BJ (cell line): Measurements from ENCODE around the gene HABP2. TPM values are rescaled to one million over a fixed set of nuclear protein-coding genes. Genes with fewer than 3 reads are reported as not detected.

Experiments
- CTCF ChIA-PET: fragments of 350-600 bp; formaldehyde crosslinking; extraction: SDS; loops from one replicate; lab custom pipeline; 2021; ENCODE audit warnings: antibody characterized with exemption, inconsistent platforms; lab: Yijun Ruan, JAX
- POLR2A ChIA-PET: fragments of 300-600 bp; sonication (Branson Sonifier 250); formaldehyde crosslinking; extraction: SDS; loops from one replicate; lab custom pipeline; 2021; ENCODE audit warnings: antibody characterized with exemption; lab: Charles Lee
- DNase-seq: peaks from one replicate; pipeline ENCODE4 v3.0.0-alpha.2; 2011; ENCODE audit warnings: low read depth
- H3K27me3 ChIP-seq: 2 replicates; pipeline ENCODE4 v1.6.0; 2011; ENCODE audit warnings: low read length; ENCODE audit not compliant: control insufficient read depth, insufficient read depth
- H3K36me3 ChIP-seq: 2 replicates; pipeline ENCODE4 v1.5.1; 2011; ENCODE audit warnings: low read length; ENCODE audit not compliant: control insufficient read depth, insufficient read depth
- H3K4me3 ChIP-seq: 2 replicates; pipeline ENCODE4 v1.5.1; 2011; ENCODE audit warnings: low read depth, mild to moderate bottlenecking, control low read depth, low read length
- CTCF ChIP-seq: IDR thresholded peaks from 2 replicates; pipeline ENCODE4 v1.5.1; 2011; ENCODE audit warnings: low read depth, mild to moderate bottlenecking, control low read depth, inconsistent platforms, low read length, moderate library complexity; ENCODE audit not compliant: insufficient read depth
- polyA plus RNA-seq: library from polyadenylated mRNA; depleted of rRNA; stranded (reverse); fragments of >200 nt; gene quantifications from 2 replicates; pipeline ENCODE4 v1.2.3, GENCODE V29; 2011

HABP2 gene
- polyA plus RNA-seq, 1 experiment: 0.02 TPM

GRCh38 chr10:113581092-113581491, 28.2 kb downstream of the HABP2 start:
- no peaks in the 10 kb centered on the region for H3K36me3 ChIP-seq

DNA sequence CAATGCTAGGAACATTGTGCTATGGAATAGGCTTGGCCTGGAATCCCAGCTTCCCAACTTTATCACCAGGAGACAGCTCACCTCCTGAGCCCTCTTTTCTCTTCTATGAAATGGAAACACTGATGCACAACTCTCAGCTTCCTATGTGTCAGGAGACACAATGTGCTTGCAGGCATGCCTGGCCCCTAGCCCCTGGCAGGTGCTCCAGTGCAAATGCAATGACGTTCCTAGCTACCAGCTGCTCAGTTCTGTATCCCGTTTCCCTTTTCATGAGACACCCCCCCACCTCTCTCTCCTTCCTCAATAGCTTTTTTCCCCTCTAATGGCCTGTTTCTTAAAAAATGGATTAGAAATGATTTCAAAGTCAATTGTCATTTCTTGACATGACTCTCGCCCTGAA, 30.7 kb downstream of the HABP2 start:
- no peak for DNase-seq
- ChIA-PET CTCF (interaction anchor here (1.5 kb wide), 1 partner anchor 9 kb away, joined by 3 read pairs; no protein-coding TSS in a partner anchor), POLR2A (no interaction called here)
- H3K36me3 ChIP-seq: no peaks in the 10 kb centered on the region
- no peak for TF ChIP-seq CTCF
- no peak overlapping the region for H3K4me3 ChIP-seq
- no peaks in the 10 kb centered on the region for H3K27me3 ChIP-seq

More at GRCh38 chr10:113581092-113581491, 28.2 kb downstream of the HABP2 start:
- ChIA-PET CTCF (no interaction called here), POLR2A (no interaction called here)
- no peak for TF ChIP-seq CTCF
- Histone ChIP-seq H3K27me3 (no peaks in the 10 kb centered on the region), H3K4me3 (no peak overlapping the region)
- DNase-seq: no peak

DNA sequence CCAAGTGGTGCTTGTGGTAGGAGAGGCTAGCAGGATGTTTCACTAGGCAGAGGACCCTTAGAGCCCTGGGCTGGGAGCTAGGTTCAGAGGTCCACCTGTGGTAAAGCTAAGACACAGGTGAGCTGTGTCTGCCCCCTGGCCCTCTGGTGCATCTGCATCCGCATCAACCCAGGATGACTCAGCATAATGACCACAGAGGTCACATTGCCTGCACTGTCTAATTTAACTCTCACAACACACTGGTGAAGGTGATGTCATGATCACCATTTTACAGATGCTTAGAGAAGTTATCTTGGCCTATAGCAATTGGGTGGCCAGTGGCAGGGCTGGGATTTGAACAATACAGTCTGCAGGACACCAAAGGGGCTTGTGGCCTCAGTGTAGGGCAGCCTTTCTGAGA, 33.1 kb downstream of the HABP2 start:
- H3K36me3 ChIP-seq: no peaks in the 10 kb centered on the region
- H3K27me3 ChIP-seq: no peaks in the 10 kb centered on the region
- H3K4me3 ChIP-seq: no peak overlapping the region
- no peak for TF ChIP-seq CTCF
- CTCF ChIA-PET: interaction anchor here (0.5 kb wide), 1 partner anchor 78 kb away, joined by 3 read pairs; no protein-coding TSS in a partner anchor
- POLR2A ChIA-PET: no interaction called here
- DNase-seq: no peak

DNA sequence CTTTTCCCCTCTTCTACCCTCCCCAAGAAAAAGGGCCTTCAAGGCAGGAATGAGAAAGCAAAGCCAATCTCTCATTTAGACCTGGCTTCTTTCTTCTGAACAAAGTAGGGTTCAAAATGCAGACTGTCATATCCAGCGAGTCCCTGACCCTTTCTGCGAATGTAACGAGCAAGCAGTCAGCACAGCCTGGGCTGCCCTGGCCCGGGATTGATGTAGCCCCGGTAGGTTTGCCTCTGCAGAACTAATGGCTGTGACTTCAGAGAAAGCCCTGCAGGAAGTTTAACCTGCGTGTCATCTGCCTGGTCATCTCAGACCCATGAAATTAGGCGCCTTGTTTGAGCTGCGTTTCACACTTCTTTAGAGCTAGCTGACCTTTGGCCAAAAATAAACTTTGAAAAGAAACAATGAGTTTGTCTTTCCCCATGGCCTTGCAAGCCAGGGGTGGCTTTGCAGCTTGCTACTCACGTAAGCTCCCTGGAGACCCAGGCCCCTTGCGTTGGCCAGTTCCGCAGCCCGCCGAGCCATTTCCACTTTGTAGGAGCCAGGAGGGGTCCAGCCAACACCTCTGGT, 36.4 kb downstream of the HABP2 start:
- CTCF ChIA-PET: interaction anchor here (0.7 kb wide), 1 partner anchor 27 kb away, joined by 3 read pairs; no protein-coding TSS in a partner anchor
- Histone ChIP-seq H3K27me3 (peaks cover 1% of the 10 kb centered on the region; the same call in 1 of the 2 replicates), H3K4me3 (no peak overlapping the region)

DNA sequence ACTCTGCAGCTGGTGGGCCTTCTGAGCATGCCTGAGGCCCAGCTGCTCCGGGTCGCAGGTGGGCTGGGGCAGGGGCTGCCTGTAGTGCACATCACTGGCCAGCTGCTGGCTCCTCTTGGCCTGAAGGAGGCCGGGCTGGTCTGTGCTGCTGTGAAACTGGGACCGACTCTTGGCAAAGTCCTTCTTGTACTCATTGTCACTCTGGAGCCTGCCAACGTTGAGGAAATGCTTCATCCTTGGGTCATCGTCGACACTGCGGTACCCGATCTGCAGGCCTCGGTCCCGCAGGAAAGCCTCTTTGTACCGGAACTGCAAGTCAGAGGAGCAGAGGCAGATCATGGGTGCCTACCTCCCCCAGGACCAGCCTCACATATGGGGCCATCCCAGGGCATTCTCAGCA, 37.7 kb downstream of the HABP2 start:
- ChIA-PET POLR2A (no interaction called here), CTCF (no interaction called here)
- DNase-seq: no peak
- H3K27me3 ChIP-seq: peaks cover 1% of the 10 kb centered on the region; the same call in 1 of the 2 replicates
- H3K4me3 ChIP-seq: no peak overlapping the region
- no peaks in the 10 kb centered on the region for H3K36me3 ChIP-seq
- TF ChIP-seq CTCF: no peak

More for the DNA sequence above, 36.4 kb downstream of the HABP2 start:
- no peak for TF ChIP-seq CTCF
- DNase-seq: no peak
- no peaks in the 10 kb centered on the region for H3K36me3 ChIP-seq
- POLR2A ChIA-PET: no interaction called here
